ENCODE measurements around the gene PARD3. TPM values are rescaled to one million over a fixed set of nuclear protein-coding genes. Genes with fewer than 3 reads are reported as not detected.
"Not testable (repeated sequence)": the region's sequence is repeated elsewhere in the genome, so short reads cannot be mapped to it uniquely, and the experiment has no call there.

PARD3 gene
- polyA plus RNA-seq, 2 of the 4 experiments (the other 2 are of a cell fraction), result 110 to 200 TPM

- no peak for DNase-seq (ENCODE audit: low read depth in 1 of 2, low spot score in 1 of 2)
- no peaks in the 10 kb centered on the region for H3K9me3 ChIP-seq
- ChIA-PET CTCF (interaction anchor here (0.6 to 4.7 kb wide), 6 partner anchors 8 to 28 kb away, joined by 3 to 48 read pairs (median 5); no protein-coding TSS in a partner anchor), POLR2A (no interaction called here)
- WGBS (ENCODE audit: missing lambda C conversion rate), result 88% methylated on average over 7 of the region's 7 CpGs
- H3K4me1 ChIP-seq, result no peaks in the 10 kb centered on the region
- no peak overlapping the region for H3K4me2 ChIP-seq
- ATAC-seq, result no peak
- no peak overlapping the region for H3K27ac ChIP-seq
- FAIRE-seq, result no peak
- TF ChIP-seq ESRRA (IDR thresholded peaks at IDR 0.05; ENCODE audit: borderline replicate concordance, low read length) (no peak), CTCF (IDR thresholded peaks at IDR 0.05) (no peak), NPAS2 (CRISPR knock-in tag; IDR thresholded peaks at IDR 0.05; ENCODE audit: borderline replicate concordance) (no peak), EHMT2 (IDR thresholded peaks at IDR 0.05; ENCODE audit: low read depth) (no peak)
- H3K4me3 ChIP-seq, result no peak overlapping the region
Observed at GRCh38 chr10:34647160-34647559, 167.9 kb downstream of the PARD3 start.

- Histone ChIP-seq H3K9me3 (no peaks in the 10 kb centered on the region), H3K4me1 (peaks cover under 1% of the 10 kb centered on the region; the same call in 1 of the 3 replicates), H3K4me2 (no peak overlapping the region), H3K27ac (no peak overlapping the region), H3K4me3 (no peak overlapping the region)
- no peak for TF ChIP-seq FOXS1 (CRISPR knock-in tag; IDR thresholded peaks at IDR 0.05)
- TF ChIP-seq PHF8 (IDR thresholded peaks at IDR 0.05; ENCODE audit: borderline replicate concordance, low read depth), result no peak
- no peak for TF ChIP-seq EHF (CRISPR knock-in tag; IDR thresholded peaks at IDR 0.05)
- no peak for TF ChIP-seq ZSCAN20 (CRISPR knock-in tag; IDR thresholded peaks at IDR 0.05)
- TF ChIP-seq RNF2 (IDR thresholded peaks at IDR 0.05; ENCODE audit: borderline replicate concordance, low read depth), result no peak
- TF ChIP-seq HOXA7 (CRISPR knock-in tag; IDR thresholded peaks at IDR 0.05), result no peak
- TF ChIP-seq JUN (IDR thresholded peaks at IDR 0.05), result no peak
- TF ChIP-seq NFE2L2 (conservative IDR thresholded peaks at IDR 0.05; ENCODE audit: low read length), result no peak
- TF ChIP-seq CHD2 (IDR thresholded peaks at IDR 0.05; ENCODE audit: low read length, partially characterized antibody), result no peak
- TF ChIP-seq RFX5 (IDR thresholded peaks at IDR 0.05), result no peak
- TF ChIP-seq PBX3 (IDR thresholded peaks at IDR 0.05), result no peak
- TF ChIP-seq REST (IDR thresholded peaks at IDR 0.05), result no peak
- TF ChIP-seq ZNF302 (CRISPR knock-in tag; IDR thresholded peaks at IDR 0.05), result no peak
- TF ChIP-seq BCL3 (IDR thresholded peaks at IDR 0.05), result no peak
- WGBS (ENCODE audit: missing lambda C conversion rate), result 91% methylated on average over 6 of the region's 6 CpGs
- CTCF ChIA-PET, result interaction anchor here (1.1 to 4.7 kb wide), 5 partner anchors 8 to 21 kb away, joined by 3 to 48 read pairs (median 6); no protein-coding TSS in a partner anchor
- ATAC-seq (no peak), DNase-seq (ENCODE audit: low read depth in 1 of 2, low spot score in 1 of 2) (no peak), FAIRE-seq (no peak)
- POLR2A ChIA-PET, result no interaction called here
Observed at GRCh38 chr10:34646331-34646730, 168.8 kb downstream of the PARD3 start.

- FAIRE-seq; H3K4me2 ChIP-seq; CTCF ChIA-PET; H3K27ac ChIP-seq; POLR2A ChIA-PET; H3K4me3 ChIP-seq; ATAC-seq; H3K9me3 ChIP-seq; DNase-seq (ENCODE audit: low read depth in 1 of 2, low spot score in 1 of 2): not testable (repeated sequence)
- H3K4me1 ChIP-seq, result peaks cover 14% of the 10 kb centered on the region; the same call in 2 of the 3 replicates
- WGBS (ENCODE audit: missing lambda C conversion rate), result 88% methylated on average over 3 of the region's 3 CpGs
Observed at GRCh38 chr10:34644815-34645214, 170.3 kb downstream of the PARD3 start.

Data from A549 (cell line).